GM04503 (cell line): Measurements from ENCODE around the gene ELAPOR1.
A peak's percentile ranks its signal among the peaks of the same experiment; 100 is the strongest.

Experiments
- DNase-seq: peaks from one replicate; pipeline ENCODE4 v3.0.0-alpha.2; 2012; ENCODE audit warnings: low read depth

The ELAPOR1 gene

DNA sequence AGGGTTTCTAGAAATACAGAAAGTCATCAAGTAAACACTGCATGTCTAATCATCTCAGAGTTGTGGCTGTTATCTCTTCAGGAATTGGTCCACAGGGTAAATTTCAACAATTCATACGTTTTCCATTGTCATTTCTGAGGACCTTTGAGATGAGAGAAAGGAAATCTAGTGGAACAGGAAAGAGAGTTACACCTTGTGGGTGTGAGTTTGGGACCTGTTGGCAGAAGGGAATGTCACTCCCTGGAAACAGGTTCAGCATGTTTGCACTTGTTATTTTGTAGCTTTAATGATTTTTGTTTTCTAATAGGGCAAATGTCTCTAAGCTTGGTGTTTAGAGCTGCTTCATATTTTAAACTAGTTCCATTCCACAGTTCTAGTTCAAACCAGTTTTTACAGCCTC lies 17.8 kb upstream of the ELAPOR1 start:
- DNase-seq = no peak

DNA sequence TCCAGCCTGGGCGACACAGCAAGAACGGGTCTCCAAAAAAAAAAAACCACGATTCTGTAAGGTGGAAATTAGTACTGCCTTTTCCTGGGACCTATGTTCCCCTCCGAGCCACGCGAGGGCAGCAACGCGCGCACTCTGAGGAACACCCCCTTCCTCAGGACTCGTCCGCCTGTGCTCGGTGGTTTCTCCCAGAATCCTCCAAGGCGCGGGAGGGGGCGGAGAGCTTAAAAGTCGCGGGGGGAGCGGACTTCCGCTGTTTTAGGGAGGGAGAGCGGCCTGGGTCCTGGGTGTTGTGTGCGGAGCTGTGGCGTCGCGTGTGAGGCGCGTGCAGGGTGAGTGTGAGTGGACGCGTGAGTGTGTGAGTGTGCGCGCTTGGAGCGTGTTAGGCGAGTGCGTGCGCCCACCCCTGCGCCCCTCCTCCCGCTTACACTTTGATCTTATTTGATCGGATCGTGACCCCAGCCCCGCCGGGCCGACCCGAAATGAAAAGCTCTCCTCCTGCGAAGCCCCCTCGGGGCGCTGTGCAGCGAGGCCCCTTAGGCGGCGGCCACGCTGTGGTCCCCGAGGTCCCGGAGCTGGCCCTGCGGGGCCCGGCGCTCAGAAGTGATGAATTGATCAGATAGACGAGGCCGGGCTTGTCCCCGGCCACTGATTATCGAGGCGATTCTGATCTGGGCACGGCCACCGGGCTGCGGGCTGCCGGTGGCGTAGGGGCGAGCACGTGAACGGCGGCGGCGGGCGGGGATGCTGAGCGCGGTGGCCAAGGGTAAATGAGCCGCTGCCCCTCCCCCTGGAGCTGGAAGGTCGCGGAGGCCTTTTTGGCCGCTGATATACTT lies 13.8 kb upstream of the ELAPOR1 start:
- peak; percentile 74 for DNase-seq

DNA sequence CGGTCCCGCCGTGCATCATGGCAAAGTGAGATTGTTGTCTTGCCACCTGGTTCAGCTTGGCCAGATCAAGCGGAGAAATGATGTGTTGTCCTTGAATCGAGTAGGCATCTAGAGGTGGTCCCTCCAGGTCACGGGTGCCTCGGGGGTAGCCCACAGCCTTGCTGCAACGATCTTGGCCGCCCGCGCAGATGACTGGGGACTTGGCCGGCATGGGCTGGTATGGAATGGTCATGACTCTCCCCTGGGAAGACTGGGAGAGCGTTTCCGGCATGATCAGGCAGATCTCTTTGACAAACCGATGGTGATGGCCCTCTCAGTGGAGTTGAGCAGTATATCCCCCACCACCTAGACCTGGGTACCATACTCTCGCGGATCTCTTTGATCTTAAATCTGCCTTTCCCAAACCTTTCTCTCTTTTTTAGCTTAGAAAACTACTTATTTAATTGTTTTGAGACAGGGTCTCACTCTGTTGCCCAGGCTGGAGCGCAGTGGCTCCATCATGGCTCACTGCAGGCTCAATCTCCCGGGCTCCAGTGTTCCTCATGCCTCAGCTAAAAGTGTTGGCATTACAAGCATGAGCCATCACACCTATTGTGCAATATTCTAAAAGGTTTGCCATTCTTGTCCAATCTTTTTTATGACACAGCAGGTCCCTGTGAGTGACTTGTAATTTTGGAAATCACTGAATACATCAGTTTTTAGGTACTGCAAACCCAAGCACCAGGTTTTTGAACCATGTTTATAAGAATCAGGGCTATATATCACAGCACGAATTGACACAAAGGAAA lies 9.4 kb upstream of the ELAPOR1 start:
- DNase-seq = no peak

DNA sequence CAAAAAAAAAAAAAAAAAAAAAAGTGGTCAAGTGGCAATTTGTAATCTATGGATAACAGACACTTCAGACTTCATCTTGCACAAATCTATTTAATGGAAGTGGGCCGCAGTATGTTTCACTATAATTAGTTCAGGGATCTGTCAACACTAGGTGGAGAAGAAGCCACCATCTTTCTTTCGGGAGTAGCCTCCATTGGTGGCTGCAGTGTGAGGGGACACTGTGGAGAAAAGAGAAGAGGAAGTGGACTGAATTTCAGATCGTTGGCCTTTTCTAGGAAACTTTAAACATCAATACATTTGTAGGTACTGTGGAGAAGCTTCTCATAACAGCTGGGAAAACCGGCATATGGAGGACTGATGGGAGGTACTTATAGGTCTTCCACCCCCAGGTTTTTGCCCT lies 8.0 kb upstream of the ELAPOR1 start:
- DNase-seq = no peak

DNA sequence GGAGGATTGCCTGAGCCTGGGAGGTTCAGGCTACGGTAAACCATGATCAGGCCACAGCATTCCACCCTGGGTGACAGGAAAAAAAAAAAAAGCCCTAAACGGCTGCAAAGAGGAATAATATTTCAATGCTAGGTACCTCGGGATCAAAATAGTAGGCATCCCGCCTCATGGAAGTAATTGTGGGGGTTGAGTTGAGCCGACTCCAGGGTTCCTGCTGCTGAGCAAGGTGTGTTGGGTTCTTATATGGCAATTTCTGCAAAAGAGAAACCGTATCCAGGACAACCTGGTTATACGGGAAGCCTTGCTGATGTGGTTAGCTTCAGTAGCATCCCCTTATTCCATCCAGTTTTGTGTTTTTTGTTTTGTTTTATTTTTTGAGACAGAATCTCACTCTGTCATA lies 6.1 kb upstream of the ELAPOR1 start:
- no peak for DNase-seq

DNA sequence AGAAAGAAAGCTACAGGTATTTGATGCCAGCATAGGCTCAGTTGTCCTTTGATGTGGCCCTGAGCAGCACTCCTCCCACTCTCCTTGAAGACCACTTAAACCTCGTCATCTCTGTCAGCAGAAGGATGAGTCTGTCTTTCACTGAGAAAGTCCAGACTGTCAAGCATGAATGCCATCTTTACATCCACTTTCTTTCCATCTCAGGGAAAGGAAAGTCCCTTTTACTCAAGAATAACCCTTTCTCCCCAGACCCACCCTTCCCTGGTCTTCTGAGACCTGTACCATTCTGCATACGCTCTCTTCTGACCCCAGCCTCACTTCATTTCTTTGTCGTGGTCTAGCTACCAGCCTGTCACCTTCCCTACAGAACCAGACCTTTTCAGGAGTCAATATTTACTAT lies 4.0 kb upstream of the ELAPOR1 start:
- DNase-seq = no peak

DNA sequence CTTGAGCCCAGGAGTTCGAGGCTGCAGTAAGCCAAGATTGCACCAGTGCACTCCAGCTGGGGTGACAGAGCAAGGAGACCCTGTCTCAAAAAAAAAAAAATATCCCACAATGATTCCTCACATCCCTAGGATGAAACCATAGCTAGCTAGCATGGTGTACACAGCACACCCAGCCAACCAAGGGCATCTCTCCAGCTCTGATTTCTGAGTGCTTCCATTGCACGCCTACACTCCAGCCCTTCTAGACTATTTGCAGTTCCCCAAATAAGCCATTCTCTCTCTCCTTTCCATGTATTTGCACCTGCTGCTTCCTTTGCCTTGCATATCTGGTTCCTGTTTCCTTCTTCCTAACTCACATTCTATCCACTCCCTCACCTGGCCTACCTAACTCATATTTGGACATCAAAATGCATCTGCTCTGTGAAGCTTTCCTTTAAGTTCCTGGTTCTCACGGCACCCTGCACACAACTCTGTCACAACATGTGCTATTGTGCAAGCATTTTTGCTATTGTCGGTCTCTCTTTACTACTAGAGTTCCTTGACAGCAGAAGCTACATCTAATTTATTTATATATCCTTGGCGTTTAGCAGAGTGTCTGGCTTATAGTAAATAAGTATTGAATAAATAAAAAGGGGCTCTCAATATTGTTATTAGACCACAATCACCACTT lies 2.4 kb upstream of the ELAPOR1 start:
- DNase-seq = no peak

DNA sequence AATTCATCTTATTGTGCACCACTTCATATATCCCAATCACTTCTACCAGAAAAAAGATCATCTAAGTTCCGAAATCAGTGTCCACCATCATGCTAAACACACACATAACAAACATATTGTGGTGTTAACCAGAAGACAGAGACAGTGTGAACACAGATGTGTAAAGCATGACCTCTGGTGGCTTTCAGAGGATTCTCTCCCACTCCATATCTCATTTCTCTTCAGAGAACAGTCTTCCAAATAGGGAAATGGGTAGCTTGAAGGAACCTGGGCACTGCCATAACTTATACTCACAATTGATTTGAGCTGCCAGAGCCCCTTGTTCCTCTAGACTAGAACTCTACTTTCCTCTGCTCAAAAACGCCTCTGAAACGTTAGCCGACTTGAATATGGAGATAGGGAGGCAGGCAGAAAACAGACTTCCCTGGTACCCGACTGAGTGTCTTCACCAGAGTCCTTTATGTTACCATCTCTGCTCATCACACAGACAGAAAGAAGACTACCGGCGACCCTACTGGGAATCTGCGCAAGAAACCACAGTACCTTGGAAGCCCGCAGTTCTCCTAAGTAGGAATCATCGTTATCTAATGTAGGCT lies 1.8 kb upstream of the ELAPOR1 start:
- DNase-seq = no peak

DNA sequence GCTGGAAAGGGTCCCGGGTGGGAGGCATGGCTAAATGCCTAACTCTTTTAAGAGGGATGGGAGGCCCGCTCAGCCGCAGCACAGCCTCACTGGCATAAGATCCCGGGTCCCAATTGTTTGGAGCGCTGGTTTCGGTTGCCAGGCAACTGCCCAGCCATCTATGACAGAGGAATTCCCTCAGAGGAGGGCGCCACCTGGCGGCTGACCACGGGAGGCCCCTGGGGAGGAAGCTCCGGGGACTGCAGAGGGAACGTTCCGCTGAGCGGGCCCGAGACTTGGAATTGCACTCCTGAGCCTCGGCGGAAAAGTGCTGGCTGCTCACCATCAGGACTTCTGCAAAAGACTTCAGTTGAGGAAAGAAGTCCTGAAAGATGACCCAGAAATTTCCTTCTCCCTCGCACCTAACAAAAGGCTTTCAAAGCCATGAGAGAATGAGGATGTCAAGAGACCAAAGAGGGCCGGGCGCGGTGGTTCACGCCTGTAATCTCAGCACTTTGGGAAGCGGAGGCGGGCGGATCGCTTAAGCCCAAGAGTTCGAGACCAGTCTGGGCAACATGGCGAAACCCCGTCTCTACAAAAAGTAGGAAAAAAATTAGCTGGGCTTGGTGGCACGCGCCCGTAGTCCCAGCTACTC lies 1.1 kb upstream of the ELAPOR1 start:
- no peak for DNase-seq

DNA sequence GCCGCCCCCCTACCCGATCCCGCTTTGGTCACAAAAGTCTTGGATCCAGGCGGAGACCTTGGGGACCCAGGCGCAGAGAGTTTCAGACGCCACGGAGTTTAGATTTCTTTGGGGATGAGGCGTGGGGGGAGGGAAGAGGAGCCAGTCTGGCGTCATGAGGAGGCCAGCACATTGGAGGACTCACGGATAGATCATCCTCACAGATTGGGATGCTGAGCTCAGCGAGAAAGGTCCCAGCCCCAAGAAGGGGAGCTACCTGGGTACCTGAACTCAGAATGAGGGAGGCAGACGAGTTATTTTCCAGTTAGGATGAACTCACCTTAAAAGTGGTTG lies 393 bp downstream of the ELAPOR1 start:
- no peak for DNase-seq

DNA sequence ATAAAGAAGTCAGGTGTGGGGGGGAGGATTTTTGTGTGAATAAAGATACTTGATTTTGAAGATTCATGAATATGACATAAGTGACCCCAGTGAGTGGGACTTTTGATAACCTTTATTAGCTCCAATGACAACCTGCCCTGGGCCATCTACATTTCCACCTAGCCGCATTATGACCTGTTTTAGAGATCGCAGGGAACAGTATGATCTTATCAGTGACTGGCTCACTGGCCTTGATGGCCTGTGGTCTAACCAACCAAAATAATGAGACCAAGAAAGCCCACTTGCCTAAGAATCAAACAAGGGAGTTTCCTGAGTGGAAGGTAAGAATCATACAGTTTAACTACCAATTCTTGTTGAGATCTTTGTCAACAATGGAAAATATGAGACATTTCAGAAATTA lies 1.8 kb downstream of the ELAPOR1 start:
- DNase-seq = no peak

DNA sequence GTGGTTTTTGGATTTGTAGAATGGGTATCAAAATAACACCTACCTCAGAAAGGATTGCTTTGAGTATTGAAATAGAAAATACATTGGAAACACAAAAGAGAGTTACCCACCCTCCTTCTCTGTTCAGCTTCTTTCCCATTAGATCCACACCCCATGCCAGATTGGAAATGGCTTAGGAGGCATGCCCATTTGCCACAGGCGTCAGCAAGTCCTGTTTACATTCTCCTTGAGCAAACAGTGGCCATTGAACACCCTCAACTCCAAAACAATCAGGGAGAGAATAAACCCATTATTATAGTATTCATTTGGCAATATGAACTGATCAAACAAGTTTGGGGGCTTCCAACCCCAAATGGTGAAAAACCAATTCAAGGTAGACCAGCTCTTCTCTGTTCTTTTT lies 2.4 kb downstream of the ELAPOR1 start:
- DNase-seq = no peak

DNA sequence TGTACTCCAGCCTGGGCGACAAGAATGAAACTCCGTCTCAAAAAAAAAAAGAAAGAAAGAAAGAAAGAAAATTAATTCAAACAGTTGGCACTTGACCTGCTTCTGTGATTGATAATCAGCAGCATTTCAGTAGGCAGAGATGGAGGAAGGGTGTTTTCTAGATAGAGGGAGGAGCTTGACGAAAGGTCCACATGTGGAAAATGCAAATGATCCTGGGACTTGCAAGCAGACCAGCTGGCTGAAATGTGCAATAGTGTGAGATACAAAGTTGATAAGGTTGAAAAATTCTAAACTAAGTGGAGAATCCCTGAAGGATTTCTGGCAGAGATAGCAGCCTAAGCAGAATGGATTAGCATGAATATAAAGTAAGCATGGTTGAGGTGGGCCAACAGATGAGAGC lies 4.2 kb downstream of the ELAPOR1 start:
- no peak for DNase-seq

DNA sequence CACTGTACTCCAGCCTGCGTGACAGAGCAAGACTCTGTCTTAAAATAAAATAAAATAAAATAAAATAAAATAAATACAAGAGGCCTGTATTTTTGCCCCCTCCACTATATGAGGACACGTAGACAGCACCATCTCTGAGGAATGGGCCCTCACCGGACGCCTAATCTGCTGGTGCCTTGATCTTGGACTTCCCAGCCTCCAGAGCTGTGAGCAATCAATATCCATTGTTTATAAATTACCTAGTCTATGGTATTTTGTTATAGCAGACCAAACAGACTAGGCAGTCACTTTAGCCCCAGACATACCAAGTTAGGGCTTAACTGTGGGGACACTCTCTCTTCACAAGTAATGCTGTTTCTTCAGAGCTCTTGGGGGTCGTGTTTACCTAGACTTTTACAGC lies 6.4 kb downstream of the ELAPOR1 start:
- no peak for DNase-seq

DNA sequence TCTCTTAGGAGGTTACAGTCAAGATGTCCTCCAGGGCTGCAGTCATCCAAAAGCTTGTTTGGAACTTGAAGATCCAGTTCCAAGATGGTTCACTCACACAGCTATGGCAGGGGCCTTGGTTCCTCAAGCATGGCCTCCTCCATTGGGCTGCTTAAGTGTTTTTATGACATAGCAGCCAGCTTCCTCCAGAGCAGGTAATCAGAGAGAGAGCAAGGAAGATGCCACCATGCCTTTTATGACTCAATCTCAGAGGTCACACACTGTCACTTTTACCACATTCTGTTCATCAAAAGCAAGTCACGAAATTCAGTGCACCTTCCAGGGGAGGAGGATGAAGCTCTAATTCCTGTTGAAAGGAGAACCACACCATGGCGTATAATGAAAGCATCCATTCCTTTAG lies 17.1 kb downstream of the ELAPOR1 start:
- no peak for DNase-seq

DNA sequence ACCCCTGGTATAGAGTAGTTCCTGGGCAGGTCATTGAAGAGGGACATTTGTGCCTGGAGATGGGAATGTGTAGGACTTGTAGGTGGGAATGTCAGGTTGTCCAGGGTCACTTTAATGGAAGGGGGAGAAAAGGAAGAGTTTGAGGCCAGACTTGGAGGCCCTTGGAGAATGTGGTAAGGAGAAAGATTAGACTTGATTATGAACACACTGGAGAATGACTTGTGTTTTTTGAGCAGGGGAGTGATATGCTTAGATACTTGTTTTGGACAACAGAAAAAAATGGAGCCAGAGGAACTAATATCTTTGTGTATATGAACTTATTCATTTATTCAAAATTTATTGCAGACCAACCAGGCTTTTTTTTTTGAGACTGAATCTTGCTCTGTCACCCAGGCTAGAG lies 17.9 kb downstream of the ELAPOR1 start:
- no peak for DNase-seq

DNA sequence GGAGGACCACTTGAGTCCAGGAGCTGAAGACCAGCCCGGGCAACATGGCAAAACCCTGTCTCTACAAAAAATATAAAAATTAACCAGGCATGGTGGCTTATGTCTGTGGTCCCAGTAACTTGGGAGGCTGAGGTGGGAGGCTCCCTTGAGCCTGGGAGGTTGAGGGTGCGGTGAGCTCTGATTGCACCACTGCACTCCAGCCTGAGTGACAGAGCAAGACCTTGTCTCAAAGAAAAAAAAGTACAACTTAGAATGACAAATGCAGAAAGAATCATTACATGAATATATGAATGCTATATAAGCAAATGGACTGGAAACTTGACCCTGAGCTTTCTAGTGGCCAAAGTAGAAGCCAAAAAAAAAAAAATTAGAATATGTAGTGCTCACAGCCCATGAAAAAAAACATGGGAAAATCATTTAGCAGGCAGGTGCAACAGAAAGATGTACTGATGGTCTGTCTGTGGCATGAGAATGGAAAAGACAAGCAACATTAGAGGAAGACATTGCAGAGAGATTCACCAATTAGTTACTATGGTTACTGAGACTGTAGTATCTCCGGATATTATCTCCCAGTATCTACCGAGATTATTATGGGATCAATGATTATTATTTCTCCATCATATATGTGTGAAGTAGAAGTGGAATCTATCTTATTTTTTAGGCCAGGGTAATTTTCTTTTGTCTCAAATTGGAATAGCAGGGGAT lies 19.2 kb downstream of the ELAPOR1 start:
- DNase-seq = no peak

DNA sequence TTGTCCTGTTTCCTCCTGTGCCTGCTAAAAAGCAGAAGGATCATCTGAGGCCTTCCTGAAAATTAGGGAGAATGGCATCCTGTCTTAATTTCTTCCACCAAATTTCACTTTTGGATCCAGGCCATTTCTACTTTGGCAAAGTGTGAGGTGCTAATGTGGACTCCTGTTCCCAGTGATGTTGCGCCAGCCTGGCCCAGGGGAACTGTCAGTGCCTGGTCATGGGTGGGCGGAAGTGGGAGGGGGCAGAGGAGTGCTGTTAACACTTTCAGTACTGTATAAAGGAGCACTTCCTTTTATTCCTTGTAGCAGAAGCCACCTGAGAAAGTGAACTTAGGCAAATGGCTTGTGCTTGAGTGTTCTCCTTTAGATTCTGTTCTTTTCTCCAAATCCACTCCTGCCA lies 19.9 kb downstream of the ELAPOR1 start:
- no peak for DNase-seq

DNA sequence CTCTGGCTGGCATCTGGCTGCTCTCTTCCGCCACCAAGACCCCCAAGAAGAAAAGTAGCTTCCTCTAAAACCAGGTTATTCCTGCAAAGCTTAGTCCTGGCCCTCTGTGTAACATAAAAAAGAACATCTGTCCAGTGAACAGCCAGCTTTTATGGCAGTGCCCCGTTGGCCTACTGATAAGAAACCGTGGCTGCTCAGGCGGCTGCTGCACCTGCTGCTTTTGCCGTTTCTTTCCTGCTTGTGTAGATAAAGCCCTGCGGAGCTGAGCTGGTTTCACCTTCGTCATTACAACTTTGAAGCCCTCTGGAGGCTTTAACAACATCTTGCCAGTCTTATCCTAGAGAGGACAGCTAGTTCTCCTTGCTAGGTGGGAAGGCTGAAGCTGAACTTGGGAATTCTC lies 20.5 kb downstream of the ELAPOR1 start:
- no peak for DNase-seq

DNA sequence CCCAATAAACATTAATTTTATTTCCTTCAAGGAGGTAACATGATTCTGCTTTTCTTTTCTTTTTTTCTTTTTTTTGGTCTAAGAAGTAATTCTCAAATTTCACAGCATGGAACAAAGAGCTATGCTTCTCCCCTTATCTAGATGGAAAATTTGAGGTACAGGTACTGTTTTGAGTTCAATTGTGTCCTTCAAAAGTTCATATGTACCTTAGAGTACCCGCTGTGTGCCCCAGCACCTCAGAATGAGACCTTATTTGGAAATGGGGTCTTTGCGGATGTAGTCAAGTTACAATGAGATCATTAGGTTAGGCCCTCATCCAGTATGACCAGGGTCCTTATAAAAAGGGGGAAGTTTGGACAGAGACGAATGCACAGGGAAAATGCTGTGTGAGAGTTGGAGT lies 22.0 kb downstream of the ELAPOR1 start:
- DNase-seq = no peak

DNA sequence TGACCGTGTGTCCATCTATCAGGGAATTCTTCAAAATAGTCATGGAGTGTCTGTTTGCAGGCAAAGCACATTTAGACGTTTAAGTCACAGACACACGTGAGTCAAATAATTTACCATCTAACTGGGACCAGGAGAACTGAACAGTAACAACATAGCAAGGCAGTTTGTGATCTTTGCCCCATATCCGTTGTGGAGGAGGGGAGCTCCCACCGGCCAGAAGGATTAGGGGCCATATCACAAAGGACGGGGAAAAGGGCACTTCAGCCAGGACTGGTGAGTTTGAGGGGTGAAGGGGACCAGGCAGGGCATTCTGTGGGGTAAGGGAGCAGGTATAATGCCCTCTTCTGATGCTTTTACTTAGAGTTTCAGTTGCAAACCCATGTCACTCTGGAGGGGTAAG lies 22.9 kb downstream of the ELAPOR1 start:
- DNase-seq = no peak

DNA sequence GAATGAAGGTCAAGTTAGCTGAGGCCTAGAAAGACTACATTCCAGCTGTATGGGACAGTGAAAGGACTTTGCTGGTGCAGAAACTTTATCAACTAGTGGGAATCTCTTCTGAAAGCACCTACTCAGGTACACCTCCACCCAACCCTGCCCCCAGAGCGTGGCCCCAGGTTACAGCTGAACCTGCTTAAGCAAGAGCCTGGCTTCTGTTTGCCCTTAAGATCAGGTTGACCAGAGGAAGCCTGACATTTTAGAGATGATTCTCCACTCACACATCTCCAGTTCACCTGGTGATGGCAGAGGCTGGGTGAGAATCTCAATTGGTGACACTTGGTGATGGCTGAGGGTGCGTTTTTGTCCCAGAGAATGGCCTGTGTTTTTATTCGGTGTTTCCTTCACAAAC lies 24.0 kb downstream of the ELAPOR1 start:
- DNase-seq = no peak
